Stomach (tissue), 4 donors: ENCODE data around the gene ADGRL3.

Source experiments
- EP300 ChIP-seq: sonication (generic); formaldehyde crosslinking; IDR thresholded peaks from one replicate; pipeline ENCODE4 v1.6.1; 2017; ENCODE audit warnings: antibody characterized with exemption
- POLR2A ChIP-seq, 4 donors: fragments of 450-650 bp; IDR thresholded peaks; one replicate each; pipeline ENCODE4 v1.6.1; 2016; ENCODE audit warnings: antibody characterized with exemption in 4 of 4, control low read depth in 2 of 4, mild to moderate bottlenecking in 1 of 4, moderate library complexity in 1 of 4
- POLR2AphosphoS5 ChIP-seq, 3 donors: sonication (generic); formaldehyde crosslinking; IDR thresholded peaks; one replicate each; pipeline ENCODE4 v1.6.1; 2016; ENCODE audit warnings: antibody characterized with exemption in 3 of 3
- TF ChIP-seq, protein P1 (sequence below), 7 experiments: fragments of 450-650 bp in 4 of 7; fragments of 200-600 bp in 3 of 7; sonication (generic) in 3 of 7; IDR thresholded peaks; one replicate each; pipeline ENCODE4 v1.5.1; 2016 to 2019; ENCODE audit warnings: antibody characterized with exemption in 7 of 7, control low read depth in 2 of 7, mild to moderate bottlenecking in 1 of 7

DNA sequence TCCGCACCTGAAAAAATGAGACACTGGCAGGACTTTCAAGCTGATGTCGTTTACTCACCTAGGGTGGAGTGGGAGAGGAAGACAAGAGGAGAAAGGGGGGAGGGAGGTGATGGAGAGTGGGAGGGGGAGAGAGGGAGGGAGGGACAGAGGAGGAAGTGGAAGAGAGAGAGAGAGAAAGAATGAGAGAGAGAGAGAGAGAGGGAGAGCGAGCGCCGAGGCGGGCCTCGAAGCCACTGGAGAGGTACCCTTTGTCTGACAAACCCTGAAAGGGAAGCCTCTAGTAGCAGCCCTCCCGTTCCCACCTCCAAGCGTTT, 296 bp upstream of the ADGRL3 start:
- TF ChIP-seq, protein P1, sequence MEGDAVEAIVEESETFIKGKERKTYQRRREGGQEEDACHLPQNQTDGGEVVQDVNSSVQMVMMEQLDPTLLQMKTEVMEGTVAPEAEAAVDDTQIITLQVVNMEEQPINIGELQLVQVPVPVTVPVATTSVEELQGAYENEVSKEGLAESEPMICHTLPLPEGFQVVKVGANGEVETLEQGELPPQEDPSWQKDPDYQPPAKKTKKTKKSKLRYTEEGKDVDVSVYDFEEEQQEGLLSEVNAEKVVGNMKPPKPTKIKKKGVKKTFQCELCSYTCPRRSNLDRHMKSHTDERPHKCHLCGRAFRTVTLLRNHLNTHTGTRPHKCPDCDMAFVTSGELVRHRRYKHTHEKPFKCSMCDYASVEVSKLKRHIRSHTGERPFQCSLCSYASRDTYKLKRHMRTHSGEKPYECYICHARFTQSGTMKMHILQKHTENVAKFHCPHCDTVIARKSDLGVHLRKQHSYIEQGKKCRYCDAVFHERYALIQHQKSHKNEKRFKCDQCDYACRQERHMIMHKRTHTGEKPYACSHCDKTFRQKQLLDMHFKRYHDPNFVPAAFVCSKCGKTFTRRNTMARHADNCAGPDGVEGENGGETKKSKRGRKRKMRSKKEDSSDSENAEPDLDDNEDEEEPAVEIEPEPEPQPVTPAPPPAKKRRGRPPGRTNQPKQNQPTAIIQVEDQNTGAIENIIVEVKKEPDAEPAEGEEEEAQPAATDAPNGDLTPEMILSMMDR (IDR thresholded peaks at IDR 0.05), result no peak
- TF ChIP-seq POLR2A (IDR thresholded peaks at IDR 0.05) (no peak), POLR2AphosphoS5 (IDR thresholded peaks at IDR 0.05) (no peak), EP300 (no peak)
